Panc1 (cell line): ENCODE data around the gene SMAD7.

ENCODE experiments used
- CTCF ChIP-seq: fragments of 450-650 bp; IDR thresholded peaks from 2 replicates; pipeline ENCODE4 v1.5.1; 2017; ENCODE audit warnings: mild to moderate bottlenecking
- TCF7L2 ChIP-seq: IDR thresholded peaks from 2 replicates; pipeline ENCODE4 v1.6.1; 2011; ENCODE audit warnings: mild to moderate bottlenecking, low read depth, low read length, inconsistent platforms
- TF ChIP-seq, protein P1 (sequence below), 2 experiments: IDR thresholded peaks; 2 replicates each; pipeline ENCODE4 v1.6.1; 2011 to 2012; ENCODE audit warnings: low read depth in 2 of 2, control low read depth in 1 of 2, low read length in 1 of 2, mild to moderate bottlenecking in 1 of 2, moderate library complexity in 1 of 2; ENCODE audit not compliant: insufficient read depth in 1 of 2

GRCh38 chr18:48968412-48969215 lies 17.8 kb upstream of the SMAD7 start:
- TF ChIP-seq TCF7L2 (no peak), CTCF (no peak)
- TF ChIP-seq, protein P1, sequence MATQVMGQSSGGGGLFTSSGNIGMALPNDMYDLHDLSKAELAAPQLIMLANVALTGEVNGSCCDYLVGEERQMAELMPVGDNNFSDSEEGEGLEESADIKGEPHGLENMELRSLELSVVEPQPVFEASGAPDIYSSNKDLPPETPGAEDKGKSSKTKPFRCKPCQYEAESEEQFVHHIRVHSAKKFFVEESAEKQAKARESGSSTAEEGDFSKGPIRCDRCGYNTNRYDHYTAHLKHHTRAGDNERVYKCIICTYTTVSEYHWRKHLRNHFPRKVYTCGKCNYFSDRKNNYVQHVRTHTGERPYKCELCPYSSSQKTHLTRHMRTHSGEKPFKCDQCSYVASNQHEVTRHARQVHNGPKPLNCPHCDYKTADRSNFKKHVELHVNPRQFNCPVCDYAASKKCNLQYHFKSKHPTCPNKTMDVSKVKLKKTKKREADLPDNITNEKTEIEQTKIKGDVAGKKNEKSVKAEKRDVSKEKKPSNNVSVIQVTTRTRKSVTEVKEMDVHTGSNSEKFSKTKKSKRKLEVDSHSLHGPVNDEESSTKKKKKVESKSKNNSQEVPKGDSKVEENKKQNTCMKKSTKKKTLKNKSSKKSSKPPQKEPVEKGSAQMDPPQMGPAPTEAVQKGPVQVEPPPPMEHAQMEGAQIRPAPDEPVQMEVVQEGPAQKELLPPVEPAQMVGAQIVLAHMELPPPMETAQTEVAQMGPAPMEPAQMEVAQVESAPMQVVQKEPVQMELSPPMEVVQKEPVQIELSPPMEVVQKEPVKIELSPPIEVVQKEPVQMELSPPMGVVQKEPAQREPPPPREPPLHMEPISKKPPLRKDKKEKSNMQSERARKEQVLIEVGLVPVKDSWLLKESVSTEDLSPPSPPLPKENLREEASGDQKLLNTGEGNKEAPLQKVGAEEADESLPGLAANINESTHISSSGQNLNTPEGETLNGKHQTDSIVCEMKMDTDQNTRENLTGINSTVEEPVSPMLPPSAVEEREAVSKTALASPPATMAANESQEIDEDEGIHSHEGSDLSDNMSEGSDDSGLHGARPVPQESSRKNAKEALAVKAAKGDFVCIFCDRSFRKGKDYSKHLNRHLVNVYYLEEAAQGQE (IDR thresholded peaks at IDR 0.05; ENCODE audit: insufficient read depth in 1 of 2, low read depth in 2 of 2, low read length in 1 of 2), result no peak
